GM19239 (cell line): ENCODE results near the gene POU5F1.
"Not testable (repeated sequence)": the region's sequence is repeated elsewhere in the genome, so short reads cannot be mapped to it uniquely, and the experiment has no call there.

Experiments used
- DNase-seq: peaks from one replicate; pipeline ENCODE4 v3.0.0; 2011; ENCODE audit warnings: low spot score; ENCODE audit not compliant: insufficient read length
- FAIRE-seq: peaks from 2 replicates; lab custom pipeline; 2011; peaks lifted over from hg19 to GRCh38; lab: Jason Lieb, UNC

Gene POU5F1

DNA sequence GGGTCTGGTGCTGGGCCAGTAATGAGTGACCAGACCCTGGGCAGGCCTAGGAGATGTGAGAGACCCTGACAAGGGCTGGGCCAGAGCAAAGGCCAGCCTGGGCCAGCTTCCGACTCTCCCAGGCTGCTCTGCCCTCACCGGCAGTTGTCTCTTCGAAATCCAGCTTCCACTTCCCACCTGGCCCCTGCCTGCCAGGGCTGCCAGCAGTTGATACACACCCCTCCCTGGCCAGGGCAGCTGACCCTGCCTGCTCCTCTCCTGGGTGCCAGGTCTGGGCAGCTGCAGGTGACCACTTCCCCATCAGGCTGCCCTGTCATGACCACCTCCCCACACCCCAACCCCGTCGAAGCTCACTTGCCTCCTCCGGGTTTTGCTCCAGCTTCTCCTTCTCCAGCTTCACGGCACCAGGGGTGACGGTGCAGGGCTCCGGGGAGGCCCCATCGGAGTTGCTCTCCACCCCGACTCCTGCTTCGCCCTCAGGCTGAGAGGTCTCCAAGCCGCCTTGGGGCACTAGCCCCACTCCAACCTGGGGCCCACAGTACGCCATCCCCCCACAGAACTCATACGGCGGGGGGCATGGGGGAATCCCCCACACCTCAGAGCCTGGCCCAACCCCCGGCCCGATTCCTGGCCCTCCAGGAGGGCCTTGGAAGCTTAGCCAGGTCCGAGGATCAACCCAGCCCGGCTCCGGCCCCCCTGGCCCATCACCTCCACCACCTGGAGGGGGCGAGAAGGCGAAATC, 453 bp downstream of the POU5F1 start:
- DNase-seq, FAIRE-seq: not testable (repeated sequence)

DNA sequence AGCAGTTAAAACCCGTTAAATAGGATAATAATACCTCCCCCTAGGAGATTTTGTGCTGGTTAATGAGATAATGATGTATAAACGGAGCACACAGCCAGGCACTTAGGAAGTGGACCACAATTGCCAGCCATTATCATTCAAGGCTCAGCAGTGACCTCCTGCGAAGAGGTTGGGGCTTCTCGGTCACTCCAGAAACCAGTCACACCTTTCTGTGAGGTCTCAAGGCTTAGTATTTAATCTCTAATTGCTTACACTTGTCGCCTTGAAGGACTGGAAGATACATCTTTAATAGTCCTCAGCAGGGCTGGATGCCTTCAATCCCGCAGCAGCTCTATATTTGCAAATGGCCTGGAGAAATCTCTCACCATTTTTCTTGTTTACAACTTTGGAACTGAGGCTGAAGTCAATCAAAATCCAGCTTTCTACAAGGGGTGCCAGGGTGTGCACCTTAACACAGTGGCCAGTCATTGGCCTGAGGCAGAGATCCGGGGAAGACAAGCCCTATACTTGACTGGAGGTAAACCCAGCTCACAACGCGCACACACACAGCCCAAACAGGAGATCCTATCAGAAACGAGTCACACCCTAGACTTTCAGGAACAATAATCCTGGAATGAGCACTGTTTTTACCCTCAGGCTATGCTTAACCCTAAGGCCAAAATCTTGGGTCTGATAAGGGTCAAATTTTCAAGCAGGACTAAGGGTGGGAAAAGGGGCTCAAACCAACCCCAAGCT, 1.2 kb downstream of the POU5F1 start:
- DNase-seq (no peak), FAIRE-seq (no peak)

DNA sequence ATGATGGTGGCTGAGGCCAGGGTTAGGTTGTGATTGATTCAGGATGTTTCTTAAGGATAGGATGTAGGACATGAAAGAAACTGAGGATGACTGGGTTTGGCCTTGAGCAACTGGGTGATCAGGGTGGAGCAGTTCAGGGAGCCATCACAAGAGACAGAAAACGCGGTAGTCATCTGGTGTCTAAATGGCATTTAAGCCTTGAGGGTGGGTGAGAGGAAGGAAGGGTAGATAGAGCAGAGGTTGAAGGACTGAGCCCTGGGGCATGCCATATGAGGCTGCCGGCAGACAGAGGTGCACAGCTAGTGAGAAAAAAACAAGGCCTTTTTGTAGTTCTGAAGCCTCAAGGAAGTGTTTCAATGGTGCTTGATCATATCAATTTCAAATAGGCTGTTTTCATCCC, 1.9 kb downstream of the POU5F1 start:
- FAIRE-seq (no peak), DNase-seq (no peak)

DNA sequence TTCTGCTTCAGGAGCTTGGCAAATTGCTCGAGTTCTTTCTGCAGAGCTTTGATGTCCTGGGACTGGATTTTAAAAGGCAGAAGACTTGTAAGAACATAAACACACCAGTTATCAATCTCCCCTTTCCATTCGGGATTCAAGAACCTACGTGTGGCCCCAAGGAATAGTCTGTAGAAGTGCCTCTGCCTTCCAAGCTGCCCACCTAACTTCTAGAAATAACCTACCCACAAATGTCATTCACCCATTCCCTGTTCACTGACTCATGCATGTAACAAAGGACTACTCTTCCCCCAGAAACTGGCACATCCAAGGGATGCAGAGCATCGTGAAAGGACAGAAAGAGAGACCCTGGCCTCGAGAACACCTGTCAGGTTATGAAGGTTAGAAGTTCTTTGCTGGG, 4.5 kb downstream of the POU5F1 start:
- DNase-seq (no peak), FAIRE-seq (no peak)

DNA sequence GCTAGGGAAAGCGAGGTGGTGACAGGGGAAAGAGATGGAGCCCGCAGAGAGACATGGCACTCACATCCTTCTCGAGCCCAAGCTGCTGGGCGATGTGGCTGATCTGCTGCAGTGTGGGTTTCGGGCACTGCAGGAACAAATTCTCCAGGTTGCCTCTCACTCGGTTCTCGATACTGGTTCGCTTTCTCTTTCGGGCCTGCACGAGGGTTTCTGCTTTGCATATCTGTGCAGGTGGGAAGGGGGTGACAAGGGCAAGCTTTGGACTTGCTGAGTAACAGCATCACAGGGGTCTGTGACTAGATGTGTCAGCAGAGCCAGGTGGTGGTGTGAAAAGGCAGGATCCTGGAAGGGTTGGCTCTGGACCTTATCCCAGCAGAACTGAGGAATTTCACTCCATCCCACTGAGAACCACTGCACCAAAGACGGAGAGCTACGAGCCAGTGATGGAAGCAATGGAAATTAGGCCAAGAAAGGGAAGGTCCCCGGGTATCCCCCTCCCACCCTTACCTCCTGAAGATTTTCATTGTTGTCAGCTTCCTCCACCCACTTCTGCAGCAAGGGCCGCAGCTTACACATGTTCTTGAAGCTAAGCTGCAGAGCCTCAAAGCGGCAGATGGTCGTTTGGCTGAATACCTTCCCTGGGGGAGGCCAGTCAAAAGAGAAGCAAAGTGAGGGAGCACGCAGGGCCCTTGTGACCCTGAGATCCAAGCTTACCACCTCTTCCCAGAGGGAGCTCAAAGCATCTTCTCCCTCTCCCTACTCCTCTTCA, 5.2 kb downstream of the POU5F1 start:
- peak; percentile 88 for FAIRE-seq
- peak; percentile 69 for DNase-seq

DNA sequence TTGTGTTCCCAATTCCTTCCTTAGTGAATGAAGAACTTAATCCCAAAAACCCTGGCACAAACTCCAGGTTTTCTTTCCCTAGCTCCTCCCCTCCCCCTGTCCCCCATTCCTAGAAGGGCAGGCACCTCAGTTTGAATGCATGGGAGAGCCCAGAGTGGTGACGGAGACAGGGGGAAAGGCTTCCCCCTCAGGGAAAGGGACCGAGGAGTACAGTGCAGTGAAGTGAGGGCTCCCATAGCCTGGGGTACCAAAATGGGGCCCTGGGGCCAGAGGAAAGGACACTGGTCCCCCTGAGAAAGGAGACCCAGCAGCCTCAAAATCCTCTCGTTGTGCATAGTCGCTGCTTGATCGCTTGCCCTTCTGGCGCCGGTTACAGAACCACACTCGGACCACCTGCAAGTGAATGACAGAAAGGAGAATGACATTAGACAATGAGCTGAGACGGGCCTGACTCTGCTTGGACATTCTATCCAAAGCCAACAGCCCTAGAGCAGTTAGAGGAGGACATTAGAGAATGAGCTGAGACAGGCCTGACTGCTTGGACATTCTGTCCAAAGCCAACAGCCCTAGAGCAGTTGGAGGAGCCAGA, 5.9 kb downstream of the POU5F1 start:
- not testable (repeated sequence) for DNase-seq, FAIRE-seq

DNA sequence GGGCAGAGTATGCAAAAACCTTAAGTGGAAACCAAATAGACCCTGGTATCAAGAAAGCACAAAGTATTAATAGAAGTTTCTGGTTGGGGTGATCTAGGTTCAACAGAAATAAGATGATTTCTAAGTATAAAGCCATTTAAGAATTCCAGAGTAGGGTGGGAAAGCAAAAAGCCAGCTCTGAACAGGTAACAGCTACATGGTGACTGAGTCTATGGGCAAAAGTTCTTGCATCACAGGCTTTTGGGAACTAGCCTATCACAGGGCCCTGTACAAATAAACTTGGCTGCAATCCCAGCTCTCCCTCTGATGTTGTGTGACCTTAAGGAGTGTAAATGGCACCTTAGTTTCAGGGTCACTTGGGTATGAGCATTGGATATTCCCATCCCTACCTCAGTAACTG, 6.6 kb downstream of the POU5F1 start:
- FAIRE-seq = no peak

DNA sequence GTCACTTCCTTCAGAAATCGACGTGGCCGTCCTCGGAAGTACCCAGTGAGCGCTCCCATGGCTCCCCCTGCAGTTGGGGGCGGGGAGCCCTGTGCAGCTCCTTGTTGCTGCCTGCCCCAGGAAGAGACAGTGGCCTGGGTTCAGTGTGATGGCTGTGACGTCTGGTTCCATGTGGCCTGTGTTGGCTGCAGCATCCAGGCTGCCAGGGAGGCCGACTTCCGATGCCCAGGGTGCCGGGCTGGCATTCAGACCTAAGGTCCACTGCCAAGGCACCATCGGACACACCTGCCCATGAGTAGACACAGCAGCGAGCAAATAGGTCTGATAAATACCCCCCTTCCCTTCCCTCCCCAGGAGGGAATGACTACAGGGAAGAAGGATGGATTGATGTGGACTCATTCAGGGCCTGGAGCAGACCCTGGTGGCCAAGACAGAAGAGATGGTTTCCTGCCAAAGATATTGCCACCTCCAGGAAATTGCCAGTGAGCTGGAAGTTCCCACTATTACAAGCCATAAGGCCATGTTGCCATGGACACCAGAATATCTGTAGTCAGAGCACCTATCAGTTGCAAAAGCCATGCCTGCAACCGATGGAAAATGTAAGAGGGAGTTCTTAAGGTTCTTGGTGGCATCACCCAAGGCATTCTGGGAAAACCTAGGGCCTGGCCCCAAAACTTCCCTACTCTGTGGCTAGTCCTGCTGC, 7.9 kb downstream of the POU5F1 start:
- no peak for FAIRE-seq
- no peak for DNase-seq

More for the DNA sequence above, 6.6 kb downstream of the POU5F1 start:
- DNase-seq = no peak

DNA sequence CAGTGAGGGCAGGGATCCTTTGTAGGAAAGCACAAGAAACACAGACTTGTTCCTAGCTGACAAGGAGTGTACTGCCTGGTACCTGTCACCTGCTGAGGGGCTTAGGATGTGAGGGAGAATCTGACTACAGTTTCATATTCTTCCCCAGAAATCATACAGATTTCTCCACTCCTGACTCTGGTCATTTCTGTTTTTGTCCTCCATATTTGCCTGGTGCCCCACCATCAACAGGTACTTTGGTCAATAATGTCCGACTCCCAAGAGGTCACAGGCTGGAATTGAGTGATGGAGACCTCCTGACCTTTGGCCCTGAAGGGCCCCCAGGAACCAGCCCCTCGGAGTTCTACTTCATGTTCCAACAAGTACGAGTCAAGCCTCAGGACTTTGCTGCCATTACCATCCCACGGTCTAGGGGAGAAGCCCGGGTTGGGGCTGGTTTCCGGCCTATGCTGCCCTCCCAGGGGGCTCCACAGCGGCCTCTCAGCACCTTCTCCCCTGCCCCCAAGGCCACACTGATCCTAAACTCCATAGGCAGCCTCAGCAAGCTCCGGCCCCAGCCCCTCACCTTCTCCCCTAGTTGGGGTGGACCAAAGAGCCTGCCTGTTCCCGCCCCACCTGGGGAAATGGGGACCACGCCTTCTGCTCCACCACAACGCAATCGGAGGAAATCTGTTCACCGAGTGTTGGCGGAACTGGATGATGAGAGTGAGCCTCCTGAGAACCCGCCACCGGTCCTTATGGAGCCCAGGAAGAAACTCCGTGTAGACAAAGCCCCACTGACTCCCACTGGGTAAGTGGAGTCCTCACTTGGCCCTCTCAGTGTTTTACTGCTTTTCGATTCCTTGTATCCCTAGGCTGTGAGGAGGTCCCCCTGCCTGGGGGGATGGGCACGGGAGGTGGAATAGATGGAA, 9.0 kb downstream of the POU5F1 start:
- no peak for FAIRE-seq
- no peak for DNase-seq

DNA sequence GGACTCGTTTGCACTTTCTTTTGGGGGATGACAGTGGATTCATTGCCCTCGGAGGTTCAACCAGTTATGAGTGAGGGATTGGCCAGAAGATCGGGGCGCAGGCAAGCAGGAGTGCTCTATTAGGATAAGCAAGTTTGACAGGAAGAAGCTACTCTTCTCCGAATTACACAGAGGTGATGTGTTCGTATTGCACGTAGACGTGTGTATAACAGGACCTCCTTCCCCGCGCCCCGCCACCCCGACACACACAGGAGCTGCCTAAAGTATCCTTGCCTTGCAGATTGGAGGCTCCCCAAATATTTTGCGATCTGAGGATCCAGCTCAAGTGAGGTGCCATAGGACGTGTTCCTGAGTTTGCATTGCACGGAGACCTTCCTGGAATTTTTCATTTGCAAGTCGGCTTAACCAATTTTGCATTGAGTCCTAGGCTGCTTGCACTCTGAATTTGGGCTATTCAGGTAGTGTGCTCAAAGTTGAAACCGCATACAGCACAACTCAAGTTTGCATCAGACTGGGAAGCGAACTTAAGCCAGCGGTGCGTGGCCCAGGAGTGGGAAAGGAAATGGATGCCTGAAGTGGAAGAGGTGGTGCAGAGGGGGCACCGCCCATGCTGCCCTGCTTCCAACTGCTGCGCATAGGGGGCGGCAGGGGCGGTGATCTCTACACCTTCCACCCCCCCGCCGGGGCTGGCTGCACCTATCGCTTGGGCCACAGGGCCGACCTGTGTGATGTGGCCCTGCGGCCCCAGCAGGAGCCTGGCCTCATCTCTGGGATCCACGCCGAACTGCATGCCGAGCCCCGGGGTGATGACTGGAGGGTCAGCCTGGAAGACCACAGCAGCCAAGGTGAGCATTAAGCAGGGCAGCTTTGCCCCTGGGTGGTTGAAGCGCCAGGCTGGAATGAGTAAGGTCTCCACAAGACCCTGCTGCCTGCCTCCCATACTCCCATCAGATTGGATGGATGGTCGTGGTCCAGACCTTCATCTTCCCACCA, 11.3 kb downstream of the POU5F1 start:
- DNase-seq (no peak), FAIRE-seq (peak; percentile 70)

DNA sequence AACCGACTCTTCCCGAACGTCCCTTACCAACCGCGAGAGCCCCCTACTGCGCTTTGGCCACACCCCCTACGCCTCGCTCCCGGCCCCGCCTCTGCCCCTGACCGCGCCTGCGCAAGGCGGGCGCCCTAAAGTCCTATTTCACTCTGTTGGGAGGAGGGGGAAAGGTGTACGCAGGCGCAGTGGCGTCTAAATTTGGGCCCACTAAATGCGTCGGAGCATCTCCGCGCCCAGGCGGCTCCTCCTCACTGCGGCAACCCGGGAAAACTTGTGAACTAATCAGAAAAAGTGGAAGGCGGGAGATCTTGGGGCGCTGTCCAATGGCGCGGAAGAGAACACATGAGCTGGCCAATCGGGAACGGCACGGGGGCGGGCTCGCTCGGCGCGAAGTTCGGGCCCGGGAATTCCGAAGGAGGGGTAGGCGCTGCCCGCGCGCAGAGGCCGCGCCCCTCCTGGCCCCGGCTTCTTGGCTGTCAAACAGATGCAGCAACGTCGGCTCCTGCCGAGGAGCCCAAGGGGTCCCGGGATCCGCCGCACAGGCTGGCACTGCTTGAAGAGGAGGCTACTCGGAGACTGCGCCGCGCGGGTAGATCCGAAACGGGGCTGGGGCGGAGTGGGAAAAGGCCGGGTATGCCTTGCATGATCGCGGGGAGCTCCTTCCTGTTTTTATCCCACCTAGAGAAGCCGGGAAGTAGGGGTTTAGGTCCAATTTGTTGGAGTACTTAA, 12.2 kb downstream of the POU5F1 start, which contains the start of gene TCF19:
Gene TCF19 (plus strand): TSS at position 450 of the 723 bp plus-strand sequence. CDS start 881 bp downstream, outside the sequence.
- FAIRE-seq (peak; percentile 99), DNase-seq (peak; percentile 98)

DNA sequence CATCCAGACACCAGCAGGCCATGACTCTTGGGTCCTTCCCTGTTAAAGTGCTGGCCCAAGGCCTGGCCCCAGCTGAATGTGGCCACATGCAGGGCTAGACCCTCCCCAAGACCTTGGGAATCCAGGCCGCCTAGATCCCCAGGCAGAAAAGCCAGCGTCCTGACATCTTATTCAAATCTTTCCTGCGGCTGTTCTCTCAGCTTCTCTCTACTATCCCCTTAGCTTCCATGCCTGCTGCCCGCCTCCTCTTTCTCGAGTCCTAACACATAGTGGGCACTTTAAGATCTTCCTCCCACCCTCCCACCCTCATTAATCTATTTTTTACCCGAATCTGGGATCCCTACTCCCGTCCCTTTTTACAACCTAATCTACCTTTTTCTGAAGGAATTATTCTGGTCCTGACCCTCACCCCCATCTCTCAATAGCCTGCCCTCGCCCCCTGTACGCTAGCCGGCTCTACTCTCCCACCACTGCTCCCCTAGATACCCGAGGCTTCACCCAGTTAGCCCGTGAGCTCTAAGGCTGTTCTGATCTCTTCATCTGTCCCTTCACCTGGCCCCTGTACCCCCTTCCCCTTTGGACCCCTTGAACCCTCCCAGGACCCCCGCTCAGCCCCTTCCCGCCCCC, 12.9 kb downstream of the POU5F1 start, which contains the start of gene CCHCR1:
Gene CCHCR1 (minus strand): TSS at position 290 of the 627 bp plus-strand sequence. CDS start 202 bp downstream, at position 88.
- no peak for DNase-seq
- no peak for FAIRE-seq

DNA sequence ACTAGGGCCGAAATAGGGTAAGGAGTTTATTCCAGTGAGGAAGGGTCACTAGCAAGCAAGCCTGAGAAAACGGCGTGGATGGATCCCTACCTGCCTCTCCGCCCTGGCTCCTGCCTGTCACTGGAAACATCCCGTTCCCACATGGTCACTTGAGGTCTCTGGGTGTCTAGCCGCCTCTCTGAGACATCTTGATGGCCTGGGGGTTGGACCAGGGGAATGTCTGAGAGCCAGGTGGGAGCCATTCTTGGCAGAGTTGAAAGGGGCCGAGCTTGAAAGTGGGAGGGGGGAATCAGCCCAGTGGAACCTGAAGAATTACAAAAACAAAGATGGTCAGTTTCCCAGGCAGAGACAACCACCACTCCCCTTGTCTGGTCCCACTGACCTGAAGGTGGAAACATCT, 13.8 kb downstream of the POU5F1 start:
- FAIRE-seq (no peak), DNase-seq (no peak)

DNA sequence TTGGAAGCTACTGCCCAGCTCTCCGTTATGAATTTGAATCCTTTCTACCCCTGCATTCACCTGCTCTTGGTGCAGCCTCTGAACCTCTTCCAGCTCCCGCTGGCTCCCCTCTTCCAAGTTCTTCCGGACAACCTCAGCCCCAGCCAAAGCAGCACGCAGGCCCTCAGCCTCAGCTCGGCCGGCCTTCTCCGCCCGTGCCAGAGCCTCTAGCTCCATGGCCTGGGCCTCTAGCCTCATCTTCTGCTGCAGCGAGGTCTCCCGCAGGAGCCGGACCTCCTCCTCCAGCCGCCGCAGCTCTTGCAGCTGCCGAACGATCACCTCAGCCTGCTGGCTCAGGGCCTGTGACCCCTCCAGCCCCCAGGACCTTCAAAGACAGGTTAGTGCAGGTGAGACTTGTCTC, 16.0 kb downstream of the POU5F1 start:
- DNase-seq = no peak
- no peak for FAIRE-seq

DNA sequence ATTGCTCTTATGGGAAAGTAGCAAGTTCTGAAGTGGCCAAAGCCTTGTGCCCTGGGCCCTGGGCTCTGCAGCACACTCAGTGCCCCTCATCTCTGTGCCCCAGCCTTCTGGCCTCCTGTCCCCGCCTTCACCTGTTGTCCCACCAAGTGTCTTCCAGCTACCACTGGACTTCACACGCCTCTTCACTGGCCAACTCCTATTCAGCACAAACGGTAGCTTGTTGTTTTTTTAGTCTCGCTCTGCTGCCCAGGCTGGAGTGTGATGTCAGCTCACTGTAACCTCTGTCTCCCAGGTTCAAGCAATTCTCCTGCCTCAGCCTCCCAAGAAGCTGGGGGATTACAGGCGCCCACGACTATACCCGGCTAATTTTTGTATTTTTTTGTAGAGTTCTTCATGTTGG, 17.7 kb downstream of the POU5F1 start:
- DNase-seq (no peak), FAIRE-seq (no peak)

DNA sequence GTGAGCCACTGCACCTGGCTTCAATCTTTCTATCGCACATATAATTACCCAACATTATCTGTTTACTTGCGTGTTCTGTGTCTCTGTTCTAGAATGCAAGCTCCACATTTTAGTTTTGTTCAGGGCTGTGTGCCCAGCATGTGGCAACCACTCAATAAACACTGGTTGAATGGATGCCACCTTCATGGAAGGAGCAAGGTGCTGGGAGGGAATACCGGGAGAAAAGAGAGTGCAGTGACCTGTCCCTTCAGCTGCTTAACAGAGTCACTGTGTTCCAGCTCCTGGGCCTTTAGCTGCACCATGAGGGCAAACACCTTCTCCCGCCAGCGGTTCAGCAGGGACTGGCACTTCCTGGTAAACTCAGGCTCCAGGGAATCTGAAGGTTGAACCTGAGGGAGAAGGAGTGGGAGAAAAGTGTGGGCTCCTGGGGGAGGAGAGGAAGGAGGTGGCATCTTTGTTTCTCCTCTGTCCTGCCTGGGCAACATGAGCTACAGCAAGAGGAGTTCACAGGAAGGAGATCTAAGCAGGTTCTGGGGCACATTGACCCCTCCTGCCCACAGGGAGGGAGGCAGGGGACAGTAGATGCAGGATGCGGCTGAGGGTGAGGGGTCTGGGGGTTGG, 20.5 kb downstream of the POU5F1 start:
- no peak for DNase-seq
- no peak for FAIRE-seq
